Esophagus squamous epithelium (tissue), 4 donors: Measurements from ENCODE around the gene PLSCR5.

Experiments
- POLR2A ChIP-seq, 4 donors: fragments of 450-650 bp; IDR thresholded peaks; one replicate each; pipeline ENCODE4 v1.6.1; 2017; ENCODE audit warnings: antibody characterized with exemption in 4 of 4, mild to moderate bottlenecking in 4 of 4, moderate library complexity in 3 of 4
- TF ChIP-seq, protein P1 (sequence below), 6 experiments: fragments of 450-650 bp in 4 of 6; fragments of 200-600 bp in 2 of 6; sonication (generic) in 2 of 6; IDR thresholded peaks; one replicate each; pipeline ENCODE4 v1.5.1; 2016 to 2019; ENCODE audit warnings: antibody characterized with exemption in 6 of 6, mild to moderate bottlenecking in 4 of 6, moderate library complexity in 4 of 6

DNA sequence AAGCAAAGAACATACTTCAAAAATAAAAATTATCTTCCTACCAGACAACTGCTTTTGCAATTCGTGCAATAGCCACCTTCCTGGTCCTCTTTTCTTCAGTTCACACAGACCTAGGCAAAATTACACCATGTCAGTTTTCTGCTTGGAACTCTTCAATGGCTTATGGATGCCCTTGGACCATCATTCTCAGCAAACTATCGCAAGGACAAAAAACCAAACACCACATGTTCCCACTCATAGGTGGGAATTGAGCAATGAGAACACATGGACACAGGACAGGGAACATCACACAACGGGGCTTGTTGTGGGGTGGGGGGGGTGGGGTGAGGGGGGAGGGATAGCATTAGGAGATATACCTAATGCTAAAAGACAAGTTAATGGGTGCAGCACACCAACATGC, 29.2 kb upstream of the PLSCR5 start:
- TF ChIP-seq, protein P1, sequence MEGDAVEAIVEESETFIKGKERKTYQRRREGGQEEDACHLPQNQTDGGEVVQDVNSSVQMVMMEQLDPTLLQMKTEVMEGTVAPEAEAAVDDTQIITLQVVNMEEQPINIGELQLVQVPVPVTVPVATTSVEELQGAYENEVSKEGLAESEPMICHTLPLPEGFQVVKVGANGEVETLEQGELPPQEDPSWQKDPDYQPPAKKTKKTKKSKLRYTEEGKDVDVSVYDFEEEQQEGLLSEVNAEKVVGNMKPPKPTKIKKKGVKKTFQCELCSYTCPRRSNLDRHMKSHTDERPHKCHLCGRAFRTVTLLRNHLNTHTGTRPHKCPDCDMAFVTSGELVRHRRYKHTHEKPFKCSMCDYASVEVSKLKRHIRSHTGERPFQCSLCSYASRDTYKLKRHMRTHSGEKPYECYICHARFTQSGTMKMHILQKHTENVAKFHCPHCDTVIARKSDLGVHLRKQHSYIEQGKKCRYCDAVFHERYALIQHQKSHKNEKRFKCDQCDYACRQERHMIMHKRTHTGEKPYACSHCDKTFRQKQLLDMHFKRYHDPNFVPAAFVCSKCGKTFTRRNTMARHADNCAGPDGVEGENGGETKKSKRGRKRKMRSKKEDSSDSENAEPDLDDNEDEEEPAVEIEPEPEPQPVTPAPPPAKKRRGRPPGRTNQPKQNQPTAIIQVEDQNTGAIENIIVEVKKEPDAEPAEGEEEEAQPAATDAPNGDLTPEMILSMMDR (IDR thresholded peaks at IDR 0.05), result no peak
- TF ChIP-seq POLR2A (IDR thresholded peaks at IDR 0.05), result no peak
